Astrocyte of the spinal cord (primary cell): Measurements from ENCODE around the gene LYPLA2.
"Not testable (repeated sequence)": the region's sequence is repeated elsewhere in the genome, so short reads cannot be mapped to it uniquely, and the experiment has no call there.

Experiments
- DNase-seq: peaks from one replicate; pipeline ENCODE4 v3.0.0; 2011; ENCODE audit warnings: low read depth, low spot score
- H3K4me3 ChIP-seq: 2 replicates; pipeline ENCODE4 v1.5.1; 2011; ENCODE audit warnings: low read depth, mild to moderate bottlenecking, low read length, moderate library complexity
- CTCF ChIP-seq: IDR thresholded peaks from 2 replicates; pipeline ENCODE4 v1.5.1; 2012; ENCODE audit warnings: low read depth, mild to moderate bottlenecking, low read length, inconsistent platforms
- in situ Hi-C: cut with HindIII; loops from 2 replicates; pipeline ENCODE4 v1.10.0; 2017; ENCODE audit warnings: low sequenced_read_pairs

The LYPLA2 gene

GRCh38 chr1:23792151-23792945, 1.4 kb downstream of the LYPLA2 start:
- no peak for DNase-seq
- no peak for TF ChIP-seq CTCF
- in situ Hi-C loops, result no loop called here
- H3K4me3 ChIP-seq, result peak overlapping the region; percentile 83

GRCh38 chr1:23793018-23793781, 2.3 kb downstream of the LYPLA2 start:
- DNase-seq, result peak; percentile 72
- no peak overlapping the region for H3K4me3 ChIP-seq
- in situ Hi-C loops, result no loop called here
- TF ChIP-seq CTCF, result no peak

- DNase-seq, result no peak
- TF ChIP-seq CTCF, result no peak
- in situ Hi-C loops, result no loop called here
- H3K4me3 ChIP-seq, result no peak overlapping the region
Measured at GRCh38 chr1:23793861-23794731, 3.2 kb downstream of the LYPLA2 start.

GRCh38 chr1:23794732-23795182, 3.8 kb downstream of the LYPLA2 start:
- in situ Hi-C loops, H3K4me3 ChIP-seq, DNase-seq: not testable (repeated sequence)

GRCh38 chr1:23795676-23796465, 4.9 kb downstream of the LYPLA2 start:
- TF ChIP-seq CTCF, result no peak
- DNase-seq, result no peak
- H3K4me3 ChIP-seq, result no peak overlapping the region
- in situ Hi-C loops, result no loop called here

GRCh38 chr1:23796466-23797271, 5.7 kb downstream of the LYPLA2 start:
- no peak for DNase-seq
- in situ Hi-C loops, result no loop called here
- TF ChIP-seq CTCF, result peak; percentile 5
- no peak overlapping the region for H3K4me3 ChIP-seq
